GM12892 (cell line): ENCODE data around the gene CCR5AS.
A peak's percentile ranks its signal among the peaks of the same experiment; 100 is the strongest.

Source experiments
- DNase-seq: peaks from one replicate; pipeline ENCODE4 v3.0.0; 2011; ENCODE audit not compliant: insufficient read length
- FAIRE-seq: peaks from 2 replicates; lab custom pipeline; 2011; peaks lifted over from hg19 to GRCh38; lab: Jason Lieb, UNC
- POLR2A ChIP-seq: IDR thresholded peaks from 2 replicates; pipeline ENCODE4 v1.6.1; 2011; ENCODE audit warnings: low read depth, low read length, control low read depth
- POLR2AphosphoS5 ChIP-seq: IDR thresholded peaks from 2 replicates; pipeline ENCODE4 v1.6.1; 2011; ENCODE audit warnings: low read depth, low read length, control low read depth
- TAF1 ChIP-seq: IDR thresholded peaks from 2 replicates; pipeline ENCODE4 v1.6.1; 2011; ENCODE audit warnings: low read depth, mild to moderate bottlenecking, control low read depth, low read length, borderline replicate concordance

The CCR5AS gene

GRCh38 chr3:46354478-46354877 lies 52.4 kb downstream of the CCR5AS start:
- DNase-seq (no peak), FAIRE-seq (no peak)
- TF ChIP-seq POLR2A: no peak
- TF ChIP-seq POLR2AphosphoS5: no peak
- no peak for TF ChIP-seq TAF1

GRCh38 chr3:46353647-46354410 lies 53.0 kb downstream of the CCR5AS start, which contains the start of gene CCR2:
Gene CCR2, plus strand, starts transcription at chr3:46354111. Its CDS starts 3,417 bp downstream, at chr3:46357528.
- no peak for FAIRE-seq
- TF ChIP-seq POLR2AphosphoS5 (no peak), POLR2A (no peak)
- no peak for DNase-seq

DNA sequence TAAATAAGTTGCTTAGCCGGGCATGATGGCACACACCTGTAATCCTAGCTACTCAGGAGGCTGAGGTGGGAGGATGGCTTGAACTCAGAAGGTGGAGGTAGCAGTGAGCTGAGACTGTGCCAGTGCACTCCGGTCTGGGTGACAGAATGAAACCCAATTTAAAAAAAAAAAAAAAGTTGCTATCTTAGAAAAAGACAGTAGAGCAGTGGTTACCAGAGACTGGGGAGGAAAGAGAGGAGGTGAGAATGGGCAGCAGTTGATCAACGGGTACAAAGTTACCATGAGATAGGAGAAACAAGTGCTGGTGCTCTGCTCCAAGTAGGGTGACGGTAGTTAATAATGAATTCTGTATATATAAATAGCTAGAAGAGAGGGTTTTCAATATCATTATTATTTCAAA lies 53.8 kb downstream of the CCR5AS start:
- DNase-seq (no peak), FAIRE-seq (no peak)
- TF ChIP-seq POLR2A (no peak), TAF1 (no peak), POLR2AphosphoS5 (no peak)

DNA sequence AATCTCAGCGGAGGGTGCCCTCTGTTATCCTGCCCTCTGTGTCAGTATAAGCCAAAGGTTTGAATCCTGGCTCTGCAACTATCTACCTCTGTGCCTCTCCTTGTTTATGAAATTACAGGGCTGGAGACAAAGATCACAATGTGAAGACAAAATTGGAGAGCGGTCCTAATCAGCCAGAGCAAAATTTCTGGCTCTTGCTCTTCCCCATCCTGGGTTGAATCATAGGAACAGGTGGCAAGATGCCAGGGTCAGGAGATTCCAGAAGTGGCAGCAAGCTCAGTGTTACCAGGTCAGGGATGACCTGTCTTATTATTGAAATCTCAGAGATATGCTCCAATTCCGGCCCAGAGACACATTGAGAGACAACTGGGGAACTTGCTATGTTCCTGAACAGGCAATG lies 55.2 kb downstream of the CCR5AS start:
- TF ChIP-seq POLR2AphosphoS5 (no peak), TAF1 (no peak), POLR2A (no peak)
- FAIRE-seq (no peak), DNase-seq (no peak)

DNA sequence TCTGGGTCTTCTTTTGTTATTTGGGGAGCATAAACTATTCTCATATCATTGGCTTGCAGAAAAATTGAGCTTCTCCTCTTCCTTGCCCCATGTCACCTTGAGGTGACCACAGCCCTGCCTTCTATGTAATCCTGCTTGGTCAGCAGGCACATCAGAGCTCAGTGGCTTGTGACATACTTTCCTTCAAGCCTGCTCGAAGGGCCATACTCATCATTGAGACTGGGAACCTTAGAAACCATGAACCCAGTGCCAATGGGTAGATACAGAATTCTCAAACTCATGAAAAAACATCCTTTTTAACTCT lies 56.7 kb downstream of the CCR5AS start:
- peak; percentile 92 for FAIRE-seq
- DNase-seq: no peak
- TF ChIP-seq POLR2AphosphoS5: no peak
- TF ChIP-seq TAF1: no peak
- no peak for TF ChIP-seq POLR2A

DNA sequence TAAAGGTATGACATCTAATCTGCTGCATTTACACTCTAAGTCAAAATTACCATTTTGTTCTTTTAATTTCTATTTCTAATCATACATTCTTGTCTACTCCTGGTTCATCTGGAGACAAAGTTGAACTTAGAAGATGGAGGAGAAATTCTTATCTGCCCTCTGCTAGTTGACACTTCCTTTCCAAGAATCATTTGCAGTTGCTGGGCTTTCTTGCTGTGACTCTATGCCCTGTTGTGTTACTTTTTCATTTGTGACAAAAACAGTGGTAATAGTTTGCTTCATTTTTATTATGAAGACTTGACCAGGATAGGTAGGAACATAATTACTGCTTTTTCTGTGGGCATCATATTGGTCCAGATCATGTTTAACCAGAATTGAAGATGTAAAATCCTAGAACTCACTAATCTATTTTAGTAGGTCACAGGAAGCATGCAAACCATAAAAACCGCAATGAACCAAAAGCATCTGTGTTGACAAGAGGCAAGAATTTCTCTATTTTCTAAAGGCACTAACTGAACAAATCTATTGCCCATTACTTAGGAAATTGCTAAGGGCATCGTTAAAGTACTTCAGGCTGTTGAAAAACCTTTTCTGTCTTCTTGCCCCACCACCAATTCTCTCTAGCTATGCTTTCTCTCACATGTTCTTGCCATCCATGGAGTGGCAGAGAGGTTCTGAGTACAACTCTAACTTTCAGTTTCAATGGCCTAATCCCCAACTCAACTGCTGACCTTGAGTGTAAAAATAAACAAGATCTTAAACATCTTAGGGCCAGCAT lies 57.2 kb downstream of the CCR5AS start:
- DNase-seq (no peak), FAIRE-seq (no peak)
- TF ChIP-seq TAF1: no peak
- no peak for TF ChIP-seq POLR2AphosphoS5
- TF ChIP-seq POLR2A: no peak

DNA sequence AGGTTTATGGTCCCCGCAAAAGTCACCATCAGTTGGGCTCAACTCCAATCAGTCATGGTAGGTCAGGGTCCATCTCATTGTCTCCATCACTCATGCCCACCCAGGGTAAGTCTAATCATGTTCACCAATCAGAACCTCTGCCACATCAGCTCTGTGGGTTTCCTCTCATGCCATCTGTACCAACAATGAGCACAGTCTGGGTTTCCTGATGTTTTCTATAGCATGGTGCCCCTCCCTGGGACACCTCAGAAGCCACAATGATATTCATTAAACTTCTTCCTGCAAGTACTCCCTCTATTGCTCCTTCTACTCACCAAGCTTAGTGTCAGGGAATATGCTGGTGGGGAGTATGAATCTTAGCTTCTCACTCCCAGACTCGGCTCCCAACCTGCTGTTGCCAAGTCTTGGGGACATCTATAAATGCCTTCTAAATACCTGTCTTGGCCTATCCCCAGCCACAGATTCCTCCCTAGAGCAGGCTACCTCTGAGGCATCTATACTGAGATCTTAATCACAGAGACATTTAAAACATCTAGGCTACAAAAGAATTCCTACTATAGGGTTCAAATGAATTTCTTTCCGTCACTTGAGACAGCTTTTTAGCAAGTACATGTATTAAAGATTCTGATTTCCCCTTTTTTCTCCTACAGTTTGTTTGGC lies 57.9 kb downstream of the CCR5AS start:
- FAIRE-seq (peak; percentile 81), DNase-seq (no peak)
- TF ChIP-seq TAF1 (no peak), POLR2A (no peak), POLR2AphosphoS5 (no peak)

DNA sequence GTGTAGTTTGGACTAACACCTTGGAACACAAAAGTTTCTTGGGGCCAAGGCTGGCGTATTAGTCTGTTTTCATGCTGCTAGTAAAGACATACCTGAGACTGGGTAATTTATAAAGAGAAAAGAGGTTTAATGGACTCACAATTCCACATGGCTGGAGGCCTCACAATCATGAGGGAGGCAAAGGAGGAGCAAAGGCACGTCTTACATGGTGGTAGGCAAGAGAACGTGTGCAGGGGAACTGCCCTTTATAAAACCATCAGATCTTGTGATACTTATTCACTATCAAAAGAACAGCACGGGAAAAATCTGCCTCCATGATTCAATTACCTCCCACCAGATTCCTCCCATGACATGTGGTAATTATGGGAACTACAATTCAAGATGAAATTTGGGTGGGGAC lies 62.4 kb downstream of the CCR5AS start:
- TF ChIP-seq TAF1: no peak
- TF ChIP-seq POLR2A: no peak
- TF ChIP-seq POLR2AphosphoS5: no peak
- no peak for DNase-seq
- FAIRE-seq: no peak

GRCh38 chr3:46338840-46339239 lies 68.0 kb downstream of the CCR5AS start:
- FAIRE-seq (no peak), DNase-seq (no peak)
- no peak for TF ChIP-seq POLR2AphosphoS5
- no peak for TF ChIP-seq POLR2A
- TF ChIP-seq TAF1: no peak

- DNase-seq (no peak), FAIRE-seq (no peak)
- TF ChIP-seq POLR2AphosphoS5 (no peak), TAF1 (no peak), POLR2A (no peak)
Observed at GRCh38 chr3:46337911-46338310, 69.0 kb downstream of the CCR5AS start.

DNA sequence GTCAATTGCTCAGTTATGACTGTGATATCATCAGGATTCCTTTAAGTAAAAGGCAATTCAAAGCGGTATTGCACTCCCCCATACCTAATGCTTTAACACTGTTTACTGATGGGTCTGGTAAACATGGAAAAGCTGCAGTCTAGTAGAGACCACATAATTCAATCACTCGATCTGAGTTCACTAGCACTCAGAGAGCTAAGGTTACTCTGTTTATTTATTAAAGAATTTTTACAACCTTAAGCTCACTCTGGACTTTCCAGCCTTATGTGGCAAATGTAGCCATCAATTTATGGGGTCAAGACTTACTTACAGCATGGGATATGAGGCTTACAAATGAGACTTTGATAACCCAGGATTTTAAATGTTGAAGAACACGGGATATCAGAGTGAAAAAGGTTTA lies 71.3 kb downstream of the CCR5AS start:
- FAIRE-seq (no peak), DNase-seq (no peak)
- TF ChIP-seq POLR2AphosphoS5 (no peak), POLR2A (no peak), TAF1 (no peak)
